Stimulated activated CD4-positive, alpha-beta T cell treated with anti-CD3 and anti-CD28 coated beads, Interleukin-2, amount 100 ng/mL, for 24 hours (primary cell): ENCODE data around the gene PPAT.
"Not testable (repeated sequence)": the region's sequence is repeated elsewhere in the genome, so short reads cannot be mapped to it uniquely, and the experiment has no call there.

Source experiments
- DNase-seq, 2 donors: peaks; one replicate each; pipeline ENCODE4 v3.0.0-alpha.2; 2020

The PPAT gene

DNA sequence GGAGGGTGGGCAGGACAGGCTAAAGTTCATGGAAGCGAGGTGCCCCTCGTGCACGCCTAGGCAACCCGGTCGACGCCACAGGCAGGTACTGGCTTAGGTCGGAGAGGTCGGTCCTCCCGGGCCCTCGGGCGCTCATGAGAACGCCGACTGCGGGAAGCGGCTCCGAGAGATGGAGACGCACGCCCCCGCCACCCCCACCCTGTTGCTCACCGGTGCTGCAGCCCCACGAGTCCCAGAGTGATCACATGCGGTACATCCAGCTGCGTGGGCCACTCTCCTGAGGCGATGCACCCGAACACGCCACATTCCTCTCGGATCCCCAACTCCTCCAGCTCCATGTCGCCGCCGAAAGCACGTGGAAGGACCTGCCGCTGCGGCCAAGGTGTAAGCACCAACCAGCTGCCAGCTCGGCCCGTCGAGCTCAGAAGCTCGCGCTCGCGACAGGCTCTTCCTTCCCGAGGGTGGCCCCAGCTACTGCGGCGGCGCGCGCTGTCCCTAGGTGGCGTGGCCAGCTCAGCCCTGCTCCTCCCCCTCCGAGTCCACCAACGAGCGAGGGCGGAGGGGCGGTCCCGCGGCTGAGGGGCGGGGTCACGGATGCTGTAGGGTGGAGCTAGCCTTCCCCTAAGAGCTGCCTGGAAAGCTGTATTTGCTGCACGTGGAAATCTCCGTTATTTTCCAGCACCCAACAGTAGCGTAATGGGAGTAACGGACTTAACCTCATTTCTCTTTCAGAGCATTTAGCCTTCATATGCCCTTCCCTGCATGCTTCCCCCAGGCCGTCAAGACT, at the start of gene PPAT:
Gene PPAT, minus strand, starts transcription at position 476 of the 787 bp plus-strand sequence. Its CDS starts 138 bp downstream, at position 338.
- peak; percentile 99 for DNase-seq

DNA sequence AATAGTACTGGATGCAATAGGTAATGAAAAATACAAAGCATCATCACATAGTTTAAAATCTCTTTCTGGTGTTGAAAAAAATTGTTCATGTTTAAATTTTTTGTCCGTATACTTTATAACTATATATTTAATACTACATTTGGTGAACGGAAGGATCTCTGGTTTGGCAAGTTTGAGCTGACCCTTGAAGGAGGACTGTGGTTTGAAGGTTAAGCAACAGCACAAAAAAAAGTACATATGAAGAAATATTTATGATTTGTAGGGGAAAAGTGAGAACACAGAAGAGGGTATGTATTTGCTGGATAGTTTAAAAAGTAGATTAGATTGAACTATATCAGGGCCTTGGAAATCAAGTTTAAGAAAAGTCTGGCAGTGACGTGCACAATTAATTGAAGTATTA, 45.3 kb upstream of the PPAT start:
- no peak for DNase-seq

DNA sequence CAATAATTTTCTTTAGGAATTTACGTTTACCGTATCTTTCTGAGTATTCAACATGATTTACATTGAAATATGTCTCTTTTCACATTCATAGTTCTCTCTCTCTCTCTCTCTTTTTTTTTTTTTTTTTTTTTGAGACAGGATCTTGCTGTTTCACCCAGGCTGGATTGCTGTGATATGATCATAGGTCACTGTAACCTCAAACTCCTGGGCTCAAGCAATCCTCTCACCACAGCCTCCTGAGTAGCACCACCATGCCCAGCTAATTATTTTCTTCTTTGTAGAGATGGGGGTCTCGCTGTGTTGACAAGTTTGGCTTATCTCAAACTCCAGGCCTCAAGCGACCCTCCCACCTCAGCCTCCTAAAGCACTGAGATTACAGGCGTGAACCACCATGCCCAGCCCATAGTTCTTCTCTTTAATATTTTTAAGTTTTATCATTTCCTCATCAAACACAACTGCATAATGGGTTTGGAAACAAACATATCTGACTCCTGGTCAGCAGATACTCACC, 41.8 kb upstream of the PPAT start:
- DNase-seq = no peak

DNA sequence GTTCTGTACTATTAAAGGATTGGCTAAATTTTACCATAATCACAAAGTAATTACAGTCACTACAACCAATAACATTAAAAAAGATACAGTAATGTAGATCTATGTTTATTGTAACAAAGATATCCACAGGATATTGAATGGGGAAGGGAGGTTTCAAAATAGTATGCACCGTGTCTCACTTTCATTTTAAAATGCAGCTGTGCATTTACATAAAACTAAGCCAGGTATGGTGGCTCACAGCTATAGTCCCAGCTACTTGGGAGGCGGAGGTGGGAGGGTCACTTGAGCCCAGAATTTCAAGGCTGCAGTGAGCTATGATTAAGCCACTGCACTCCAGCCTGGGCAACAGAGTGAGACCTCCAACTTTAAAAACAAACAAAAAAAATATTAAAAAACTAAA, 40.5 kb upstream of the PPAT start:
- DNase-seq = no peak

DNA sequence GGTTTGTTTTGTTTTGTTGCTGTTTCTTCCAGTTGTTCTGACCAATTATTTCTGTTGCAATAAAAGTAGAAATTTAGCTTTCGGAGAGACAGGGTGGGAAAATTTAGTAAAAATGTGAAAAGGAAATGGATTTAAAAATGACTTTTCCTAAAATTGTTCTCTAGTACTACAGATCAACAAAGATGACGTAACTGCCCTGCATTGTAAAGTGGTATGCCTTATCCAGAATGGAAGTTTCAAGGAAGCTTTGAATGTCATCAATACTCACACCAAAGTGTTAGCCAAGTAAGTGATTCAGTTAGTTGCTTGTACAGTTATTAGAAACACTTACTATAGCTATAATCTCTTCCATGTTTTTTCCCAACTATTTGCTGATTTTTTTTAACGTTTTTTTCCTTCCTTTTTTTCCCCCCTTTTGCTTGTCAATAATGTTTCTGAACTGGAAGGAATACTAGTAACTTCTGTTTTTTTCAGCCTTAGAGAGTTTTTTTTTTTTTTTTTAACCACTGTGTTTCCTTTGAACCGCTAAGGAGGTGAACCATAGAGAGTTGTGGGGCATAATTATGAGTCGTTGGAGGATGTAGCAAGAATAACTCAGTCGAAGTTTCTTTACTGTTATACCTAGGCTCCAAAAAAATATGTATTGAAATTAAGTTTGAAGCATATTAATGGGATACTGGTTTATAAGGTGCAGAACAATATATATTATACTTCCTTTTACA, 34.2 kb upstream of the PPAT start:
- DNase-seq = no peak

DNA sequence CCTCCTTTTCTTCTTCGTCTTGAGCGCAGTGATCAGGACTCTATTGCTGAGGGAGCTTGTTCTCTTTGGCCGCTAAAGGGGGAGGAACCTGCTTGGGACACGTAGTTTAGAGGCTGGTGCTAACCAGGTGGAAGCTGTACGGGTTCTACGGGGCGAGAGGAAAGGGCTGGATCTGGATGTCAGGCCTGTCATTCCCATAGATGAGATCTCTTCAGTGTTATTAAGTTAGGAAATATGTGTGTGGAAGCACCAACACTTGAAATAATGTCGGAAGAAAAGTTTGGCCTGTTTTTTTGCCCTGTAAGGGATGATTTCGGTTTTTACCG, 32.6 kb upstream of the PPAT start:
- peak in 1 of 2 donors; percentile 29 for DNase-seq

DNA sequence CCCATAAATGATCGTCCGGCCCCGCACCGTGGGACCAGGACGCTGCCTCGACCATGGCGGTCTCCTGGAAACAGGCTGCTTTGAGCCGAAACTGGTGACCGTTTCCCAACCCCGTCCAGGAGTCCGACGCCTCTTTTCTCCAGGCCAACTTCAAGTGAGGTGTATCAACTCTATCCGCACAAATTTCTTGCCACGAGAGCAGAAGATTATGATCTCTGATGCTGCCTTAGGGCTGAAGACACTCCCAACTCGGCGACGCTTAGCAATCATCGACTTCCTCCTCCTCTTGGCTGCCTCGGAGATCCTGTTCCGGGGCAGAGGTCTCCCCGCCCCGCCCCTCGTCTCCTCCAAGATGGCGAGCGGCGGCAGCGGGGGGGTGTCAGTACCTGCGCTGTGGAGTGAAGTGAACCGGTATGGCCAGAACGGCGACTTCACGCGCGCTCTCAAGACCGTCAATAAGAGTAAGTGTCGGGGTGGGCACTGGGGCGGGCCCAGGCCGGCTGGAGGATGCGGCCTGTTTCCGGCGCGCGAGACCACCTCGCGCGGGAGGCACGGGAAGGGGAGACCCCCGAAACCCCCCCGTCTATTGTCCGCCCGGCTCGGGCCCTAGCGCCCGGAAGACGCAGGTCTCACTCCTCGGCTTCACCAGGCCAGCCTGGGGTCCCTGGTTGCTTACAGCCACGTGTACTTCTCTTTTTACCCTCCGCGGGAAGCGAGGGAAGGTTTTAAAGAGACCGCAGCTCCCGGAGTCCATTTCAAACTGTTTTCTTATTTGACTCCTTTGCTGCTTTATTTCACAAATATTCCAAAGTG, 32.1 kb upstream of the PPAT start, which contains the start of gene SRP72:
Gene SRP72, plus strand, starts transcription at position 334 of the 813 bp plus-strand sequence. Its CDS starts 19 bp downstream, at position 353.
- DNase-seq = peak; percentile 89 to 91

DNA sequence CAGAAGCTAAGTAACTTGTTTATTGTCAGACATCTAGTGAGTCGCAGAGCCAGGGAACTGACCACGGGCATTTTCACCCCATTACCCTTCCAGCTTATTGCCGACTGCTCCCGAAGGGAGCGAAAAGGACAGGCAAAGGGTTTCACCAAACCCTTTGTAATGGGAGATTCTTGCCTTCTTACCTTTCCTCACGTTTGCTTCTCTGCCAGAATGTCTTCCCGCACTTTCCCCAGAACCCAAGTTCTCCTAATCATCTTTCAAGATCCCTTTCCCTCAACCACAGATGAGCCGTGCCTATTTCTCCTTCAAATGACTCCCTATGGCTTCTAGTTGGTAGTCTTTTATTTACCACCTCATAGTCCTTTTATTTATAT, 31.5 kb upstream of the PPAT start:
- DNase-seq = no peak

DNA sequence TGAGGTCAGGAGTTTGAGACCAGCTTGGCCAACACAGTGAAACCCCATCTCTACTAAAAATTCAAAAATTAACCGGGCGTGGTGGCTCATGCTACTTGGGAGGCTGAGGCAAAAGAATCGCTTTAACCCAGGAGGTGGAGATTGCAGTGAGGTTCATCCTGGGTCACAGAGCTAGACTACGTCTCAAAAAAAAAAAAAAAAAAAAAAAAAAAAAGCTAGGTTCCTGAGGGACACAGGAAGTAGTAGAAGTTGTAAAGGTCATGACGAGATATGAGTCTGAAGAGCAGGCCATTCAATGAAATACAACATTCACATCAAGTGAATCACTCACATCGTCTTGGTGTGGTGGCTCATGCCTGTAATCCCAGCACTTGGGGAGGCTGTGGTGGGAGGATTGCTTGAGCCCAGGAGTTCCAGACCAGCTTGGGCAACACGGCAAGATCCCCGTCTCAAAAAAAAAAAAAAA, 30.9 kb upstream of the PPAT start:
- not testable (repeated sequence) for DNase-seq

DNA sequence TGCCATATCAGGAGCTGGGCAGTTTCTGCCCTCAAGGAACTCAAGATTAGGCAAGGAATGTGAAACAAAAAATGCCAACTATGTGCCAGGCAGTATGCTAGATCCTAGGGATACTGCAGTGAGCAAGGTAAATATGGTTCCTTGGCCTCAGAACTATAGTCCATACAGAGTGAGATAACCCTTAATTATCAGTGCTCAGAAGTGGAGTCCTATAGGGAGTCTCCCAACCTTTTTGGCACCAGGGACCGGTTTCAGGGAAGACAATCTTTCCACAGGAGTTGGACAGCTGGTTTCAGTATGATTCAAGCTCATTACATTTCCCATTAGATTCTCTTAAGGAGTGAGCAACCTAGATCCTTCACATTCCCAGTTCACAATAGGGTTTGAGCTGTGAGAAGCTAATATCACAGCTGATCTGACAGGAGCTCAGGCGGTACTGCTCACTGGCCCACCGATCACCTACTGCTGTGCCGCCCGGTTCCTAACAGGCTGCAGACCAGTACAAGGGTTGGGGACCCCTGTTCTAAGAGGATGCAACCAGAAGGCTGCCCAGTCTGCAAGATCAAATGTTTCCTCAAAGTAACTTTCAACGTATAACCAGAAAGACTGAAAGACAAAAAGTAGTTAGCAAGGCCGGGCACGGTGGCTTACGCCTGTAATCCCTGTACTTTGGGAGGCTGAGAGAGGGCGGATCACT, 30.3 kb upstream of the PPAT start:
- DNase-seq = no peak

DNA sequence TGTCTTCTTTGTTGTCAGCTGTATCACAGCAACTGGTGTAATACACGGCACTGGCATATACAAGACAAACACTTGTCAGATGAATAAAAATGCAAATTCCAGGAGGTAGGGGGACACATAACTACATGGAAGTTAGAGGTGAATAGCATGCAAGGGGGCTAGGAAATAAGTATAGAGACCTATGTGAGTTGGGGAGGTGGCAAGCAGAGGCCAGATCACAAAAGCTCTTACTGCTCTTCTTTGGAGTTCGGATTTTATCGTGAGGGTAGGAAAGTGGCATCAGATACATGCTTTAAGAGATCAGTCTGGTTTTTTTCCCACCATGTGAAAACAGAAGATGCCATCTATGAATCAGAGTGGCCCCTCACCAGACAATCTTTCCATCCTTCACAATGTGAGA, 29.2 kb upstream of the PPAT start:
- DNase-seq = no peak

DNA sequence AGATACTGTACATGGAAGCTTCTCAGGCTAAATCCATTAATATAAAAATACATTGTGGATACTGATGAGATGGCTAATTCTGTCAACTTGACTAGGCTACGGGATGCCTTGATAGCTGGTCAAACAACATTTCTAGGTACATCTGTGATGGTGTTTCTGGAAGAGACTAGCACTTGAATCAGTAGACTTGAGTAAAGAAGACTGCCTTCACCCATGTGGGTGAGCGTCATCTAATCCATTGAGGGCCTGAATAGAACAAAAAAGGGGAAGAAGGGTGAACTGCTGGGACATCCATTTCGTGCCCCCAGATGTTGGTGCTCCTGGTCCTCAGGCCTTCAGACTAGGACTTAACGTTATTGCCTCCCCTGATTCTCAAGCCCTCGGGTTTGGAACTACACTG, 28.3 kb upstream of the PPAT start:
- no peak for DNase-seq

DNA sequence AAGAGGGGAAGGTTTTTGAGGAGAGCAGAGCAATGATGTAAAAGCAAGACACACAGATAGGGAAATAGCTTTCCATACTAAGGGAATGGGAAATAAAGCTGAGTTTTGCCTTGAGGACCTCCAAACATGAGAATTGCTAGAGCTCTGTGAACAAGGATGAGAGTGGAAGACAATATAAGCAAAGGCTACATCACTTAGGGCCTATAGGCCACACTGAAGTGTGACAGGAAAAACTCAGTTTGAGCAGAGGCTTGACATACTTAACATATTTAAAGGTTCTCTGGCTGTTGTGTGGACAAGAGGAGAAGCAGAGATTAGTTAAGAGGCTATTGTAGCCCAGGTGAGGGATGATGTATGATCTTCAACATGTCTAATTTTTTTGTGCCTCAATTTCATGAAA, 26.7 kb upstream of the PPAT start:
- DNase-seq = no peak

DNA sequence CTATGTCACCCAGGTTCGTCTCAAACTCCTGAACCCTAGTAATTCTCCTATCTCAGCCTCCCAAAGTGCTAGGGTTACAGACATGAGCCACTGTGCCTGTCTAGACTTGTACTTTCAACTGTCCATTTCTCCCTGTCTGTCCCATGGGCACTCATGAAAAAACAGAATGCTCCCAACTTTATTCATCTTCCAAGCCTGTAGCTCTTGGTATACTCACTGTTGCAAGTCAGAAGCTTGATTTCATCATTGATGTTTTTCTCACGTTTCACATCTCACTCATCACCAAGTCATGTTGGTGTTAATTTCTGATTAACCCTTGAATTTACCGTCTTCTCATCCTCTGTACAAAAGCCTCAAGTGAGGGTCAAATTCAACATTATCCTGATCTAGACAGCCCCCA, 24.7 kb upstream of the PPAT start:
- DNase-seq = no peak

DNA sequence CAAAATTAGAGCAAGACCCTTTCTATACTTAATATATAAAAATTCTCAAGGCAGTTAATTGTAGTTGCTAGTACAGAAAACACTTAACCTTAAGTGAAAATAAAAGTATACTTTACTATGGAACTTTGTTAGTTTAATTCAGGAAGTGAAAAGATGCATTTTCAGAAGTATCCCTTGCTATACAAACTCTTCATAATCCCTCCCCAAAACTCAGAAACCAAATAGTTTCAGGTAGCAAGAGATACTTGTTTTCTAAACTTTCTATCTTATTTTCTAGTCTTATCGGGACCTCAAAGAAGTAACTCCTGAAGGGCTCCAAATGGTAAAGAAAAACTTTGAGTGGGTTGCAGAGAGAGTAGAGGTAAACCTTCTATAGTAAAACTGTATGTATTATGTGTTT, 14.9 kb upstream of the PPAT start:
- DNase-seq = no peak

DNA sequence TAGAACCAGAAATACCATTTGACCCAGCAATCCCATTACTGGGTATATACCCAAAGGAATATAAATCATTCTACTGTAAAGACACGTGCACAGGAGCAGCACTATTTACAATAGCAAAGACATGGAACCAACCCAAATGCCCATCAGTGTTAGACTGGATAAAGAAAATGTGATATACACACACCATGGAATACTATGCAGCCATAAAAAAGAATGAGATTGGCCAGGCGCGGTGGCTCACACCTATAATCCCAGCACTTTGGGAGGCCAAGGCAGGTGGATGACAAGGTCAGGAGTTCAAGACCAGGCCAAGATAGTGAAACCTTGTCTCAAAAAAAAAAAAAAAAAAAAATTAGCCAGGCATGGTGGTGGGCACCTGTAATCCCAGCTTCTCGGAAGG, 14.1 kb upstream of the PPAT start:
- not testable (repeated sequence) for DNase-seq

DNA sequence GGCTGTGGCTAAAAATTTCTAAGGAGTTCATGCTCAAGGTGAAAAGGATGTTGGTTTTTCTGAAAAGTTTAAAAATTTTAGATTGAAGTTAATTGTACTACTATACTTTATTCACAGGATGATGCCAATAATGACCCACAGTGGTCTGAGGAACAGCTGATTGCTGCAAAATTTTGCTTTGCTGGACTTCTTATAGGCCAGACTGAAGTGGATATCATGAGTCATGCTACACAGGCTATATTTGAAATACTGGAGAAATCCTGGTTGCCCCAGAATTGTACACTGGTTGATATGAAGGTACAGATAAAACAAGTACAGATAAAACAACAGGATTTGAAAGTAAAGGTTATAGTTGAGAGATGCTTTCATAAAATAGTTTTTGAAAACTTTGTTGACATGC, 12.9 kb upstream of the PPAT start:
- no peak for DNase-seq

DNA sequence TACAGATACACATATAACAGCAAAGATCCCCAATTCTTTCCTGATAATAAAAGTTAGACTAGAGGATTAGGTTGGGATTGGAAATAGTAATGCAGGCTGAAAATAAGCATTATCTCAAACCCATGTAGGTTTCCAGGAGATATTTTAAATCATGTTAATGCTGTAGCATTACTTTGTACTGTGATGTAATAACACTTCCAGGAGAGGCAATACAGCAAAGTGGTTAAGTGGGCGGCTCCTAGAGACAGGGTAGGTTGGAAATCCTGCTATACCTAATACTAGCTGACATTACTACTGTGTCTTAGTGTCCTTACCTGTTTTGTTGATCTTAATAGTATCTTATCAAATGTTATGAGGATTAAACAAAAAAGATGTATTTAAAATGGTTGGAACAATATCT, 10.3 kb upstream of the PPAT start:
- DNase-seq = no peak

DNA sequence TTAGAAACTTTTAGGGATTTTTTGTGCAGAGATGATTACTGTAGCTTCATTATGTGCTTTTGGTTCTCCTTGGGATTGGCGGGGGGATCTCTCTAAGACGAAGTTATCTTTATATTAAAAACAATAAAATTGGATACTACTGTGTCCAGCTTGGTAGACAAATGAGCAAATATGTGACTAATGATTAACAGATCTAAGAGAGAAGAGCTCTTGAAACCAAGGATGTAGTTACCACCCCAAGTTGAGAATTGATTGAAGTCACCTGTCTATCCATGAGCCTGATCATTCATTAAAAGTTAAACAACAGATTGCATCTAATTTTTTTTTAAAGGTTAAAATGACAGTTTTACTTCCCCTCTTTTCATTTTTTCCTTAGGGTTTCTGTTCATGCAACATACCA, 9.3 kb upstream of the PPAT start:
- DNase-seq = no peak

DNA sequence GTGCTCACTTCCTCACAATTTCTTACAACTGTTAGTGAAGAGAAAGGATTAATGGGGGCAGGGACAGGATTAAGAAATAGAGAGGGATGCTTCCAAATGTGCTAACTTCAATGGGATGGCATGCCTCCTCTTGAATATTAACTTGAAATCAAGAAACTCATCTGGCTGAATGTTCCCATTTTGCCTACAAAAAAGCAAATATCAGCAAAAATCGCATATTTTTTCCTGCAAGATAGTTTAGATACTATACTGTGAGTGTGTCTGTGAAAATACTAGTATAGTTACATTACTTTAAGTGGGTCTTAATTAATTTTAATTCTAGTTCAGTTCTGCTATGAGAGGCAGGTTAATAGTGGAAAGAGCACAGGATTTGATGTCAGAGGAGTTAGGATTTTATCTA, 5.6 kb upstream of the PPAT start:
- no peak for DNase-seq

DNA sequence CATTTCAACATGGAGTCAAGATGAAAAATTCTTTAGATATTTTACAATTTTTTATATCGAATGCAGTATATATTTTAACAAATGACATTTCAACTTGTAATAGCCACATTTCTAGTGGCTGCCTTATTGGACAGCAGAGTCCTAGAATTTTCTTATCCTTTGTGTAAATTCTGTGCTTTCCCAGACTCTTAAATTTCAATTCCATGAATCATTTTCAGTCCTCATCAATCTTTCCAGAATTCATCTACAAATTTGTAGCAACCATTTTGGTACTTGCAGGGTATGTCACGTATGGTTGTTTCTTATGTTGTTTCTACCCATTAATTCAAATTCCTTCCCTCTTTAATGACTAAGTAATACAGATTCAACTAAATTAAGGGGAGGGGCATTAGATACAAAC, 3.4 kb upstream of the PPAT start:
- DNase-seq = no peak

DNA sequence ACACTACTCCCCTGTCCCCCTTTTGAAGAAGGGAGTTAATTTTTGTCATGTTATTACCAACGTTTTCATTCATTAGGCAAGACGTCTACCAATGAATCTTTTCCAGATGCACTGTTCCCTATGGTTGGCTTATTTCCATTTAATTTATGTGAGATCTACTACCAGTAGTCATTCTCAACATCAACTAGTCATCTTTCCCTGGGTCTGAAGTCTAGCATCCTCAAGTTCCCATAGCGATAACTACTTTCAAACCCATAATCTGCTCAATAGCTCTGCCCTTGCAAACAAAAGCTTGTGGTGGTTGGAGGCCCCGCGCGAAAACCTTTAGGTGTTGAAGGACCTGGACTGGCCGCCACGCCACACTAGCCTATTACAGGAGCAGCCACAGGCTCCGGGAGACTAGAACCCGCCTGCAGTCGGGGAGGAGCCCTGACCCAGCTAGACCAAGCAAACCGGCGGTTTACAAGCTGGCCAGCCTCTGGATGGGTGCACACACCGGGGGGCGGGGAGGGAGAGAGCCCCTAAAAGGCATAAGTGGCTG, 746 bp downstream of the PPAT start:
- peak in 1 of 2 donors; percentile 60 for DNase-seq
